SK-N-SH (cell line): Measurements from ENCODE around the gene TMEM170A. TPM values are rescaled to one million over a fixed set of nuclear protein-coding genes. Genes with fewer than 3 reads are reported as not detected.

Experiments used
- CTCF ChIA-PET: fragments of 300-600, 350-600 bp; formaldehyde crosslinking; extraction: SDS; loops from one replicate; lab custom pipeline; 2021; lab: Yijun Ruan, JAX
- POLR2A ChIA-PET: fragments of 350-600 bp; sonication (Branson Sonifier 250); formaldehyde crosslinking; extraction: SDS; loops from one replicate; lab custom pipeline; 2020; ENCODE audit warnings: antibody characterized with exemption, inconsistent platforms; lab: Yijun Ruan, JAX
- DNase-seq: peaks from one replicate; pipeline ENCODE4 v3.0.0; 2012
- H2AFZ ChIP-seq: fragments of 200-600 bp; sonication (generic); 2 replicates; pipeline ENCODE4 v1.8.1; 2016; ENCODE audit warnings: antibody characterized with exemption, mild to moderate bottlenecking, low read depth
- H3F3A ChIP-seq: fragments of 200-600 bp; sonication (generic); replicated peaks from 2 replicates; pipeline ENCODE3; 2016; ENCODE audit warnings: antibody characterized with exemption, mild to moderate bottlenecking; ENCODE audit not compliant: insufficient read depth
- H3K27ac ChIP-seq, 2 experiments: fragments of 200-500 bp in 1 of 2; fragments of 200-600 bp in 1 of 2; sonication (Bioruptor generic) in 1 of 2; sonication (generic), shearing (Covaris generic) in 1 of 2; 2 replicates each; pipeline versions ENCODE4 v1.5.1 to v1.6.1; 2014 to 2016; ENCODE audit warnings: low read depth in 2 of 2, inconsistent platforms in 1 of 2, low read length in 1 of 2, mild to moderate bottlenecking in 1 of 2, mixed read lengths in 1 of 2
- H3K27me3 ChIP-seq: fragments of 200-600 bp; sonication (generic), shearing (Covaris generic); 2 replicates; pipeline ENCODE4 v1.6.1; 2016; ENCODE audit warnings: mixed run types; ENCODE audit not compliant: insufficient read depth
- H3K36me3 ChIP-seq, 2 experiments: fragments of 200-500 bp in 1 of 2; fragments of 200-600 bp in 1 of 2; sonication (Bioruptor generic) in 1 of 2; sonication (generic) in 1 of 2; replicated peaks in 1 of 2; 2 replicates each; pipeline versions ENCODE3 to v1.5.1; 2014 to 2016; ENCODE audit warnings: low read length in 1 of 2, mild to moderate bottlenecking in 1 of 2; ENCODE audit not compliant: insufficient read depth in 2 of 2, control insufficient read depth in 1 of 2
- H3K4me1 ChIP-seq, 2 experiments: fragments of 200-500 bp in 1 of 2; fragments of 200-600 bp in 1 of 2; sonication (Bioruptor generic) in 1 of 2; sonication (generic), shearing (Covaris generic) in 1 of 2; 2 replicates each; pipeline versions ENCODE4 v1.5.1 to v1.6.1; 2014 to 2016; ENCODE audit warnings: low read depth in 1 of 2, low read length in 1 of 2, mixed run types in 1 of 2; ENCODE audit not compliant: insufficient read depth in 2 of 2, control insufficient read depth in 1 of 2
- H3K4me2 ChIP-seq: fragments of 200-600 bp; sonication (generic), shearing (Covaris generic); 2 replicates; pipeline ENCODE4 v1.6.1; 2017; ENCODE audit warnings: mixed run types
- H3K4me3 ChIP-seq, 2 experiments: fragments of 200-500 bp in 1 of 2; fragments of 200-600 bp in 1 of 2; sonication (Bioruptor generic) in 1 of 2; sonication (generic), shearing (Covaris generic) in 1 of 2; 2 replicates each; pipeline versions ENCODE4 v1.5.1 to v1.8.1; 2014 to 2016; ENCODE audit warnings: low read depth in 2 of 2, inconsistent platforms in 1 of 2, low read length in 1 of 2, mild to moderate bottlenecking in 1 of 2, mixed read lengths in 1 of 2, moderate library complexity in 1 of 2
- H3K79me2 ChIP-seq: fragments of 200-600 bp; sonication (generic); 2 replicates; pipeline ENCODE4 v1.8.1; 2017; ENCODE audit warnings: mild to moderate bottlenecking; ENCODE audit not compliant: insufficient read depth
- H3K9ac ChIP-seq: fragments of 200-600 bp; sonication (generic); 2 replicates; pipeline ENCODE4 v1.6.1; 2017; ENCODE audit warnings: mixed run types
- H3K9me2 ChIP-seq: fragments of 200-600 bp; sonication (generic); 2 replicates; pipeline ENCODE4 v1.6.1; 2017; ENCODE audit warnings: mixed run types
- H3K9me3 ChIP-seq: fragments of 200-600 bp; sonication (generic); 2 replicates; pipeline ENCODE4 v1.6.1; 2017; ENCODE audit warnings: mixed run types, mild to moderate bottlenecking, moderate library complexity
- H4K20me1 ChIP-seq: fragments of 200-600 bp; sonication (generic); 2 replicates; pipeline ENCODE4 v1.6.1; 2017; ENCODE audit warnings: mild to moderate bottlenecking, mixed run types; ENCODE audit not compliant: insufficient read depth
- EP300 ChIP-seq, 2 experiments: IDR thresholded peaks; 2 replicates each; pipeline versions ENCODE4 v1.4.0 to v1.6.1; 2012; ENCODE audit warnings: borderline replicate concordance in 1 of 2, low read depth in 1 of 2, low read length in 1 of 2
- FOXJ3 ChIP-seq: sonication (generic); formaldehyde crosslinking; IDR thresholded peaks from 2 replicates; pipeline ENCODE4 v1.5.1; 2020; ENCODE audit warnings: mild to moderate bottlenecking, missing genetic modification reagents
- FOXM1 ChIP-seq: IDR thresholded peaks from 2 replicates; pipeline ENCODE4 v1.4.0; 2012; ENCODE audit warnings: low read depth, mild to moderate bottlenecking
- GABPA ChIP-seq: IDR thresholded peaks from 2 replicates; pipeline ENCODE4 v1.4.0; 2012; ENCODE audit warnings: low read depth, mild to moderate bottlenecking
- GATA2 ChIP-seq: sonication (generic); formaldehyde crosslinking; IDR thresholded peaks from 2 replicates; pipeline ENCODE4 v1.5.0; 2020; ENCODE audit warnings: mild to moderate bottlenecking, missing genetic modification reagents
- JUND ChIP-seq: IDR thresholded peaks from 2 replicates; pipeline ENCODE4 v1.4.0; 2012
- MXI1 ChIP-seq: IDR thresholded peaks from 2 replicates; pipeline ENCODE4 v1.6.1; 2012; ENCODE audit warnings: mild to moderate bottlenecking, low read depth, low read length, improper control_type of control experiment
- POLR2AphosphoS5 ChIP-seq: IDR thresholded peaks from 2 replicates; pipeline ENCODE4 v1.6.1; 2012; ENCODE audit warnings: low read depth, low read length
- RFX5 ChIP-seq: IDR thresholded peaks from 2 replicates; pipeline ENCODE4 v1.6.1; 2012; ENCODE audit warnings: mild to moderate bottlenecking, improper control_type of control experiment, low read length
- RXRA ChIP-seq: IDR thresholded peaks from 2 replicates; pipeline ENCODE4 v1.4.0; 2012; ENCODE audit warnings: low read depth, mild to moderate bottlenecking, borderline replicate concordance
- SIN3A ChIP-seq: IDR thresholded peaks from 2 replicates; pipeline ENCODE4 v1.6.1; 2012; ENCODE audit warnings: low read depth, mild to moderate bottlenecking, low read length, moderate library complexity, borderline replicate concordance
- TAF1 ChIP-seq: IDR thresholded peaks from 2 replicates; pipeline ENCODE4 v1.6.1; 2012; ENCODE audit warnings: low read depth, mild to moderate bottlenecking, low read length, moderate library complexity, borderline replicate concordance
- TEAD4 ChIP-seq: IDR thresholded peaks from 2 replicates; pipeline ENCODE4 v1.4.0; 2012; ENCODE audit warnings: mild to moderate bottlenecking, borderline replicate concordance; ENCODE audit not compliant: insufficient read depth
- YY1 ChIP-seq: IDR thresholded peaks from 2 replicates; pipeline ENCODE4 v1.4.0; 2012; ENCODE audit warnings: low read depth, mild to moderate bottlenecking
- WGBS: methylation state at CpG from one replicate; pipeline ENCODE4 v1.1.6; 2017; ENCODE audit warnings: low lambda C conversion rate; 5-methylcytosine and 5-hydroxymethylcytosine counted together
- polyA plus RNA-seq, 3 experiments: library from polyadenylated mRNA; depleted of rRNA; stranded (reverse); fragments of >200 nt; gene quantifications; 2 replicates each; pipeline ENCODE4 v1.2.3, GENCODE V29; 2012
- TF ChIP-seq, protein P1 (sequence below): fragments of 150-350 bp; IDR thresholded peaks from 2 replicates; pipeline ENCODE4 v1.6.1; 2017; ENCODE audit warnings: antibody characterized with exemption, low read length, low read depth, borderline replicate concordance
- TF ChIP-seq, protein P2 (sequence below): IDR thresholded peaks from 2 replicates; pipeline ENCODE4 v1.4.0; 2012; ENCODE audit warnings: low read depth, borderline replicate concordance
- TF ChIP-seq, protein P3 (sequence below): fragments of 150-350 bp; IDR thresholded peaks from 2 replicates; pipeline ENCODE4 v1.6.1; 2016; ENCODE audit warnings: mild to moderate bottlenecking, low read depth, low read length
- TF ChIP-seq, protein P4 (sequence below): fragments of 200-600 bp; sonication (generic); IDR thresholded peaks from 2 replicates; pipeline ENCODE4 v1.6.1; 2017; ENCODE audit warnings: antibody characterized with exemption, mild to moderate bottlenecking, moderate library complexity
- TF ChIP-seq, protein P5 (sequence below): IDR thresholded peaks from 2 replicates; pipeline ENCODE4 v1.6.1; 2012; ENCODE audit warnings: mild to moderate bottlenecking, low read depth, low read length, moderate library complexity

Gene TMEM170A
- polyA plus RNA-seq, 1 of the 3 experiments (the other 2 are of a cell fraction), result 9.2 TPM

DNA sequence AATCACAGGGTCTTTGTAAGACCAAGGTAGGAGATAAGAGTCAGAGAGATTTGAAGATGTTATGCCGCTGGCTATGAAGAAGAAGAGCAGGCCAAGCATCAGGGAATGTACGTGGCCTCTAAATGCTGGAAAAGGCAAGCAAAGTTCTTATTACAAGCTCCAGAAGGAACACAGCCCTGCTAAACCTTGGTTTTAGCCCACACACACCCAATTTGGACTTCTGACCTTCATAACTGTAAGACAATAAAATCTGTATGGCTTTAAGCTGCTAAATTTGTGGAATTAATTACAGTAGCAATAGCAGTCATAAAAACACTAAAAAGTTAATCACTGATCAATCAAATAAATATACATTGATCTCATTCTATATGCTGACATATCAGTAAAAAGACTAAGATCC is 6.0 kb downstream of the TMEM170A start:
- CTCF ChIA-PET, result interaction anchor here (1.3 to 2.0 kb wide), 2 partner anchors 25 to 259 kb away, joined by 4 to 7 read pairs; partner anchors contain the start of gene CFDP1

More for the DNA sequence above, 6.0 kb downstream of the TMEM170A start:
- Histone ChIP-seq H3K4me1 (peaks cover 0 to 24% of the 10 kb centered on the region in 2 experiments; a peak in 3 of 4 replicates), H4K20me1 (peaks cover 54% of the 10 kb centered on the region), H3K4me2 (no peak overlapping the region), H3K4me3 (no peak overlapping the region), H3K27ac (no peak overlapping the region), H2AFZ (no peak overlapping the region), H3F3A (no peaks in the 10 kb centered on the region), H3K79me2 (peaks cover 97% of the 10 kb centered on the region), H3K27me3 (no peaks in the 10 kb centered on the region), H3K36me3 (no peaks in the 10 kb centered on the region), H3K9ac (no peak overlapping the region), H3K9me3 (no peaks in the 10 kb centered on the region), H3K9me2 (no peaks in the 10 kb centered on the region)
- no peak for DNase-seq
- POLR2A ChIA-PET, result no interaction called here
- TF ChIP-seq, protein P1, sequence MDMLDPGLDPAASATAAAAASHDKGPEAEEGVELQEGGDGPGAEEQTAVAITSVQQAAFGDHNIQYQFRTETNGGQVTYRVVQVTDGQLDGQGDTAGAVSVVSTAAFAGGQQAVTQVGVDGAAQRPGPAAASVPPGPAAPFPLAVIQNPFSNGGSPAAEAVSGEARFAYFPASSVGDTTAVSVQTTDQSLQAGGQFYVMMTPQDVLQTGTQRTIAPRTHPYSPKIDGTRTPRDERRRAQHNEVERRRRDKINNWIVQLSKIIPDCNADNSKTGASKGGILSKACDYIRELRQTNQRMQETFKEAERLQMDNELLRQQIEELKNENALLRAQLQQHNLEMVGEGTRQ, result no peak
- TF ChIP-seq SIN3A (no peak), GATA2 (CRISPR knock-in tag) (no peak), MXI1 (no peak), TEAD4 (no peak), POLR2AphosphoS5 (no peak), EP300 (IDR thresholded peaks at IDR 0.05; ENCODE audit: borderline replicate concordance in 1 of 2, low read depth in 1 of 2, low read length in 1 of 2) (no peak), RXRA (no peak), FOXM1 (no peak), RFX5 (no peak), YY1 (no peak), TAF1 (no peak), GABPA (no peak), FOXJ3 (no peak), JUND (no peak)
- TF ChIP-seq, protein P2, sequence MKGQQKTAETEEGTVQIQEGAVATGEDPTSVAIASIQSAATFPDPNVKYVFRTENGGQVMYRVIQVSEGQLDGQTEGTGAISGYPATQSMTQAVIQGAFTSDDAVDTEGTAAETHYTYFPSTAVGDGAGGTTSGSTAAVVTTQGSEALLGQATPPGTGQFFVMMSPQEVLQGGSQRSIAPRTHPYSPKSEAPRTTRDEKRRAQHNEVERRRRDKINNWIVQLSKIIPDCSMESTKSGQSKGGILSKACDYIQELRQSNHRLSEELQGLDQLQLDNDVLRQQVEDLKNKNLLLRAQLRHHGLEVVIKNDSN, result no peak
- TF ChIP-seq, protein P3, sequence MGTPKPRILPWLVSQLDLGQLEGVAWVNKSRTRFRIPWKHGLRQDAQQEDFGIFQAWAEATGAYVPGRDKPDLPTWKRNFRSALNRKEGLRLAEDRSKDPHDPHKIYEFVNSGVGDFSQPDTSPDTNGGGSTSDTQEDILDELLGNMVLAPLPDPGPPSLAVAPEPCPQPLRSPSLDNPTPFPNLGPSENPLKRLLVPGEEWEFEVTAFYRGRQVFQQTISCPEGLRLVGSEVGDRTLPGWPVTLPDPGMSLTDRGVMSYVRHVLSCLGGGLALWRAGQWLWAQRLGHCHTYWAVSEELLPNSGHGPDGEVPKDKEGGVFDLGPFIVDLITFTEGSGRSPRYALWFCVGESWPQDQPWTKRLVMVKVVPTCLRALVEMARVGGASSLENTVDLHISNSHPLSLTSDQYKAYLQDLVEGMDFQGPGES, result no peak
- TF ChIP-seq, protein P4, sequence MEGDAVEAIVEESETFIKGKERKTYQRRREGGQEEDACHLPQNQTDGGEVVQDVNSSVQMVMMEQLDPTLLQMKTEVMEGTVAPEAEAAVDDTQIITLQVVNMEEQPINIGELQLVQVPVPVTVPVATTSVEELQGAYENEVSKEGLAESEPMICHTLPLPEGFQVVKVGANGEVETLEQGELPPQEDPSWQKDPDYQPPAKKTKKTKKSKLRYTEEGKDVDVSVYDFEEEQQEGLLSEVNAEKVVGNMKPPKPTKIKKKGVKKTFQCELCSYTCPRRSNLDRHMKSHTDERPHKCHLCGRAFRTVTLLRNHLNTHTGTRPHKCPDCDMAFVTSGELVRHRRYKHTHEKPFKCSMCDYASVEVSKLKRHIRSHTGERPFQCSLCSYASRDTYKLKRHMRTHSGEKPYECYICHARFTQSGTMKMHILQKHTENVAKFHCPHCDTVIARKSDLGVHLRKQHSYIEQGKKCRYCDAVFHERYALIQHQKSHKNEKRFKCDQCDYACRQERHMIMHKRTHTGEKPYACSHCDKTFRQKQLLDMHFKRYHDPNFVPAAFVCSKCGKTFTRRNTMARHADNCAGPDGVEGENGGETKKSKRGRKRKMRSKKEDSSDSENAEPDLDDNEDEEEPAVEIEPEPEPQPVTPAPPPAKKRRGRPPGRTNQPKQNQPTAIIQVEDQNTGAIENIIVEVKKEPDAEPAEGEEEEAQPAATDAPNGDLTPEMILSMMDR, result no peak
- TF ChIP-seq, protein P5, sequence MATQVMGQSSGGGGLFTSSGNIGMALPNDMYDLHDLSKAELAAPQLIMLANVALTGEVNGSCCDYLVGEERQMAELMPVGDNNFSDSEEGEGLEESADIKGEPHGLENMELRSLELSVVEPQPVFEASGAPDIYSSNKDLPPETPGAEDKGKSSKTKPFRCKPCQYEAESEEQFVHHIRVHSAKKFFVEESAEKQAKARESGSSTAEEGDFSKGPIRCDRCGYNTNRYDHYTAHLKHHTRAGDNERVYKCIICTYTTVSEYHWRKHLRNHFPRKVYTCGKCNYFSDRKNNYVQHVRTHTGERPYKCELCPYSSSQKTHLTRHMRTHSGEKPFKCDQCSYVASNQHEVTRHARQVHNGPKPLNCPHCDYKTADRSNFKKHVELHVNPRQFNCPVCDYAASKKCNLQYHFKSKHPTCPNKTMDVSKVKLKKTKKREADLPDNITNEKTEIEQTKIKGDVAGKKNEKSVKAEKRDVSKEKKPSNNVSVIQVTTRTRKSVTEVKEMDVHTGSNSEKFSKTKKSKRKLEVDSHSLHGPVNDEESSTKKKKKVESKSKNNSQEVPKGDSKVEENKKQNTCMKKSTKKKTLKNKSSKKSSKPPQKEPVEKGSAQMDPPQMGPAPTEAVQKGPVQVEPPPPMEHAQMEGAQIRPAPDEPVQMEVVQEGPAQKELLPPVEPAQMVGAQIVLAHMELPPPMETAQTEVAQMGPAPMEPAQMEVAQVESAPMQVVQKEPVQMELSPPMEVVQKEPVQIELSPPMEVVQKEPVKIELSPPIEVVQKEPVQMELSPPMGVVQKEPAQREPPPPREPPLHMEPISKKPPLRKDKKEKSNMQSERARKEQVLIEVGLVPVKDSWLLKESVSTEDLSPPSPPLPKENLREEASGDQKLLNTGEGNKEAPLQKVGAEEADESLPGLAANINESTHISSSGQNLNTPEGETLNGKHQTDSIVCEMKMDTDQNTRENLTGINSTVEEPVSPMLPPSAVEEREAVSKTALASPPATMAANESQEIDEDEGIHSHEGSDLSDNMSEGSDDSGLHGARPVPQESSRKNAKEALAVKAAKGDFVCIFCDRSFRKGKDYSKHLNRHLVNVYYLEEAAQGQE, result no peak
- WGBS, result 96% methylated on average over 2 of the region's 2 CpGs
